ENCODE results near the gene FTO.

Gene FTO

GRCh38 chr16:53899431-53899830, 195.5 kb downstream of the FTO start:
- ChIA-PET CTCF (interaction anchor here (1.0 to 1.2 kb wide), 2 partner anchors 126 to 376 kb away, joined by 3 read pairs; no protein-coding TSS in a partner anchor), POLR2A (ENCODE audit: low non-redundant PET) (no interaction called here)
- no peak for TF ChIP-seq CTCF (conservative IDR thresholded peaks at IDR 0.05; ENCODE audit: low read depth)
- H3K27ac ChIP-seq: no peak overlapping the region
- DNase-seq (ENCODE audit: low spot score): no peak

- CTCF ChIA-PET: interaction anchor here (0.6 kb wide), 1 partner anchor 182 kb away, joined by 3 read pairs; no protein-coding TSS in a partner anchor
- POLR2A ChIA-PET (ENCODE audit: low non-redundant PET): no interaction called here
- TF ChIP-seq CTCF (conservative IDR thresholded peaks at IDR 0.05; ENCODE audit: low read depth): no peak
These were observed 196.7 kb downstream of the FTO start for GRCh38 chr16:53900667-53901066.

GRCh38 chr16:53901408-53901807, 197.5 kb downstream of the FTO start:
- TF ChIP-seq CTCF (conservative IDR thresholded peaks at IDR 0.05; ENCODE audit: low read depth): no peak
- ChIA-PET POLR2A (ENCODE audit: low non-redundant PET) (no interaction called here), CTCF (interaction anchor here (0.6 kb wide), 1 partner anchor 347 kb away, joined by 3 read pairs; no protein-coding TSS in a partner anchor)
- DNase-seq (ENCODE audit: low spot score): no peak
- no peak overlapping the region for H3K27ac ChIP-seq

More at GRCh38 chr16:53900667-53901066, 196.7 kb downstream of the FTO start:
- H3K27ac ChIP-seq: no peak overlapping the region
- no peak for DNase-seq (ENCODE audit: low spot score)

GRCh38 chr16:53904533-53904932, 200.6 kb downstream of the FTO start:
- ChIA-PET CTCF (no interaction called here), POLR2A (ENCODE audit: low non-redundant PET) (no interaction called here)
- TF ChIP-seq CTCF (conservative IDR thresholded peaks at IDR 0.05; ENCODE audit: low read depth): no peak
- H3K27ac ChIP-seq: no peak overlapping the region
- DNase-seq (ENCODE audit: low spot score): no peak

GRCh38 chr16:53905028-53905427, 201.1 kb downstream of the FTO start:
- no peak for TF ChIP-seq CTCF (conservative IDR thresholded peaks at IDR 0.05; ENCODE audit: low read depth)
- DNase-seq (ENCODE audit: low spot score): no peak
- POLR2A ChIA-PET (ENCODE audit: low non-redundant PET): no interaction called here
- H3K27ac ChIP-seq: no peak overlapping the region
- CTCF ChIA-PET: no interaction called here

GRCh38 chr16:53908731-53909130, 204.8 kb downstream of the FTO start:
- DNase-seq (ENCODE audit: low spot score): no peak

More at GRCh38 chr16:53908731-53909130, 204.8 kb downstream of the FTO start:
- no peak for TF ChIP-seq CTCF (conservative IDR thresholded peaks at IDR 0.05; ENCODE audit: low read depth)
- CTCF ChIA-PET: no interaction called here
- POLR2A ChIA-PET (ENCODE audit: low non-redundant PET): no interaction called here
- no peak overlapping the region for H3K27ac ChIP-seq

Data from RWPE1 (cell line).